Inferior parietal cortex (tissue), 1 donor: Measurements from ENCODE around the gene MACROD2.
"Not testable (repeated sequence)": the region's sequence is repeated elsewhere in the genome, so short reads cannot be mapped to it uniquely, and the experiment has no call there.

Experiments
- DNase-seq: peaks from one replicate; pipeline ENCODE4 v3.0.0-alpha.2; 2016; ENCODE audit errors: extremely low spot score

Gene MACROD2

GRCh38 chr20:14266246-14266645 is 270.9 kb downstream of the MACROD2 start:
- DNase-seq, result no peak

- DNase-seq, result not testable (repeated sequence)
These were observed 275.4 kb downstream of the MACROD2 start for GRCh38 chr20:14270751-14271150.

GRCh38 chr20:14282140-14282539 is 286.8 kb downstream of the MACROD2 start:
- DNase-seq, result no peak

GRCh38 chr20:14284443-14284842 is 289.1 kb downstream of the MACROD2 start:
- no peak for DNase-seq

- DNase-seq, result no peak
These were observed 293.3 kb downstream of the MACROD2 start for GRCh38 chr20:14288341-14289330.

- DNase-seq, result no peak
These were observed 296.2 kb downstream of the MACROD2 start for GRCh38 chr20:14291502-14291901.

GRCh38 chr20:14295238-14295637 is 299.9 kb downstream of the MACROD2 start:
- no peak for DNase-seq

GRCh38 chr20:14295770-14296309 is 300.5 kb downstream of the MACROD2 start:
- DNase-seq, result no peak

- no peak for DNase-seq
These were observed 304.5 kb downstream of the MACROD2 start for GRCh38 chr20:14299831-14300230.

- no peak for DNase-seq
These were observed 307.8 kb downstream of the MACROD2 start for GRCh38 chr20:14303106-14303505.

- DNase-seq, result no peak
These were observed 308.3 kb downstream of the MACROD2 start for GRCh38 chr20:14303651-14304050.

GRCh38 chr20:14304472-14304871 is 309.2 kb downstream of the MACROD2 start:
- DNase-seq, result no peak

GRCh38 chr20:14307956-14308355 is 312.6 kb downstream of the MACROD2 start:
- no peak for DNase-seq

GRCh38 chr20:14310977-14311627 is 315.8 kb downstream of the MACROD2 start:
- DNase-seq, result no peak

GRCh38 chr20:14312001-14312400 is 316.7 kb downstream of the MACROD2 start:
- DNase-seq, result no peak

- DNase-seq, result no peak
These were observed 318.2 kb downstream of the MACROD2 start for GRCh38 chr20:14313341-14314020.

GRCh38 chr20:14319704-14320103 is 324.4 kb downstream of the MACROD2 start:
- DNase-seq, result no peak

GRCh38 chr20:14331646-14332045 is 336.3 kb downstream of the MACROD2 start:
- DNase-seq, result peak; percentile 20

GRCh38 chr20:14332866-14333265 is 337.6 kb downstream of the MACROD2 start:
- peak; percentile 41 for DNase-seq

GRCh38 chr20:14333721-14334120 is 338.4 kb downstream of the MACROD2 start:
- DNase-seq, result peak; percentile 36

- peak; percentile 78 for DNase-seq
These were observed 339.1 kb downstream of the MACROD2 start for GRCh38 chr20:14334306-14334930.
